HEK293T (cell line): Measurements from ENCODE around the gene BLVRB.
"Not testable (repeated sequence)": the region's sequence is repeated elsewhere in the genome, so short reads cannot be mapped to it uniquely, and the experiment has no call there.

Source experiments
- CTCF ChIA-PET: fragments of 350-600 bp; formaldehyde crosslinking; extraction: SDS; loops from one replicate; lab custom pipeline; 2021; ENCODE audit warnings: antibody characterized with exemption, inconsistent platforms; lab: Yijun Ruan, JAX
- POLR2A ChIA-PET: fragments of 350-600 bp; formaldehyde crosslinking; extraction: SDS; loops from one replicate; lab custom pipeline; 2020; ENCODE audit warnings: antibody characterized with exemption, inconsistent platforms; lab: Yijun Ruan, JAX
- DNase-seq: peaks from one replicate; pipeline ENCODE4 v3.0.0; 2012; ENCODE audit warnings: mixed read lengths; ENCODE audit errors: extremely low spot score
- ARNT ChIP-seq: fragments of 450-650 bp; IDR thresholded peaks from 2 replicates; pipeline ENCODE4 v1.6.1; 2017; ENCODE audit warnings: mild to moderate bottlenecking
- BHLHE40 ChIP-seq: fragments of 450-650 bp; IDR thresholded peaks from 2 replicates; pipeline ENCODE4 v1.6.1; 2016; ENCODE audit warnings: mild to moderate bottlenecking, moderate library complexity, borderline replicate concordance
- CTBP1 ChIP-seq: fragments of 450-650 bp; IDR thresholded peaks from 2 replicates; pipeline ENCODE4 v1.6.1; 2016; ENCODE audit warnings: borderline replicate concordance
- ELF4 ChIP-seq: fragments of 450-650 bp; IDR thresholded peaks from 2 replicates; pipeline ENCODE4 v1.6.1; 2017; ENCODE audit warnings: antibody characterized with exemption
- FOXA1 ChIP-seq: fragments of 450-650 bp; IDR thresholded peaks from 2 replicates; pipeline ENCODE4 v1.6.1; 2016; ENCODE audit warnings: mild to moderate bottlenecking
- FOXK2 ChIP-seq: fragments of 450-650 bp; IDR thresholded peaks from 2 replicates; pipeline ENCODE4 v1.6.1; 2016; ENCODE audit warnings: mild to moderate bottlenecking
- FOXM1 ChIP-seq: fragments of 450-650 bp; IDR thresholded peaks from 2 replicates; pipeline ENCODE4 v1.6.1; 2017; ENCODE audit warnings: mild to moderate bottlenecking, borderline replicate concordance
- HDGF ChIP-seq: fragments of 450-650 bp; IDR thresholded peaks from 2 replicates; pipeline ENCODE4 v1.6.1; 2017; ENCODE audit warnings: antibody characterized with exemption, borderline replicate concordance
- L3MBTL2 ChIP-seq: fragments of 450-650 bp; conservative IDR thresholded peaks from 2 replicates; pipeline ENCODE4 v1.6.1; 2016; ENCODE audit warnings: mild to moderate bottlenecking
- LEF1 ChIP-seq: fragments of 450-650 bp; IDR thresholded peaks from 2 replicates; pipeline ENCODE4 v1.6.1; 2017; ENCODE audit warnings: mild to moderate bottlenecking, borderline replicate concordance
- NFRKB ChIP-seq: fragments of 450-650 bp; IDR thresholded peaks from 2 replicates; pipeline ENCODE4 v1.6.1; 2016; ENCODE audit warnings: mild to moderate bottlenecking, moderate library complexity
- PKNOX1 ChIP-seq: fragments of 450-650 bp; IDR thresholded peaks from 2 replicates; pipeline ENCODE4 v1.6.1; 2016
- SP1 ChIP-seq: fragments of 450-650 bp; IDR thresholded peaks from 2 replicates; pipeline ENCODE4 v1.6.1; 2017
- SUZ12 ChIP-seq: fragments of 450-650 bp; IDR thresholded peaks from 2 replicates; pipeline ENCODE4 v1.6.1; 2016; ENCODE audit warnings: mild to moderate bottlenecking
- TARDBP ChIP-seq: fragments of 450-650 bp; IDR thresholded peaks from 2 replicates; pipeline ENCODE4 v1.6.1; 2016
- ZNF384 ChIP-seq: fragments of 450-650 bp; IDR thresholded peaks from 2 replicates; pipeline ENCODE4 v1.6.1; 2016

BLVRB gene

DNA sequence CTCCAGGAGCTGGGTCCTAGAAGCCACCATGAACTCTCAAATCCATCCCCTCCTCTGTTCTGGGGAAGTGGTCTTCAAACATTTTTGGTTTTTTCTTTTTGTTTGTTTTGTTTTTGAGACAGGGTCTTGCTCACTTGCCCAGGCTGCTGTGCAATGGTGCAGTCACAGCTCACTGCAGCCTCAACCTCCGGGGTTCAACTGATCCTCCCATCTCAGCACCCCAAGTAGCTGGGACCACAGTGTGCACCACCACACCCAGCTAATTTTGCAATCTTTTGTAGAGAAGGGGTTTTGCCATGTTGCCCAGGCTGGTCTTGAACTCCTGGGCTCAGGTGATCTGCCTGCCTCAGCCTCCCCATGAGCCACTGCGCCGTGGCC, 7.0 kb downstream of the BLVRB start:
- no peak for DNase-seq
- TF ChIP-seq TARDBP: no peak
- no peak for TF ChIP-seq SP1
- no peak for TF ChIP-seq BHLHE40
- no peak for TF ChIP-seq PKNOX1
- TF ChIP-seq ZNF384: no peak
- no peak for TF ChIP-seq ELF4
- TF ChIP-seq CTBP1: no peak
- no peak for TF ChIP-seq FOXK2
- no peak for TF ChIP-seq NFRKB
- TF ChIP-seq SUZ12: no peak
- no peak for TF ChIP-seq L3MBTL2
- TF ChIP-seq FOXM1: no peak
- TF ChIP-seq LEF1: no peak
- TF ChIP-seq ARNT: no peak
- TF ChIP-seq FOXA1: no peak
- CTCF ChIA-PET: no interaction called here
- POLR2A ChIA-PET: no interaction called here

GRCh38 chr19:40457953-40458596, 7.5 kb downstream of the BLVRB start:
- ChIA-PET POLR2A (no interaction called here), CTCF (interaction anchor here (0.5 kb wide), 1 partner anchor 7 kb away, joined by 3 read pairs; the partner anchor contains the start of gene BLVRB)

DNA sequence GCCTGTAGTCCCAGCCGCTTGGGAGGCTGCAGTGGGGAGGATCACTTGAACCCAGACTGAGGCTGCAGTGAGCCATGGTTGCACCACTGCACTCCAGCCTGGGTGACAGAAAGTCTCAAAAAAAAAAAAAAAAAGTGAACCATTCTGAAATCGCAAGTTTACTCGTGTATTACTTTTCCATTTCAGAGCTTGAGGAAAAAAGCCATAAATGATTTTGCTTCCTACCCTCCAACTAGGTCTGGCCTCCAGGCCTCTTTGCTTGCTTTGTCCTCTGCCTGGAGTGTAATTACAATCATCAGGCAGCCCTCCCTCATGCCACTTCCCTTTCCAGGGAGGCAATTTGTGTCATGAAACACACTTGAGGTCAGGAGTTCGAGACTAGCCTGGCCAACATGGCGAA, 8.5 kb downstream of the BLVRB start:
- CTCF ChIA-PET: no interaction called here
- no peak for DNase-seq
- TF ChIP-seq PKNOX1 (no peak), BHLHE40 (no peak), HDGF (no peak)
- POLR2A ChIA-PET: no interaction called here

More at GRCh38 chr19:40457953-40458596, 7.5 kb downstream of the BLVRB start:
- DNase-seq: no peak
- TF ChIP-seq HDGF: no peak
- TF ChIP-seq FOXK2: no peak
- TF ChIP-seq NFRKB: no peak
- TF ChIP-seq PKNOX1: no peak
- no peak for TF ChIP-seq TARDBP
- TF ChIP-seq SUZ12: no peak
- TF ChIP-seq ELF4: no peak
- no peak for TF ChIP-seq BHLHE40
- no peak for TF ChIP-seq ARNT
- TF ChIP-seq FOXM1: no peak
- no peak for TF ChIP-seq SP1
- no peak for TF ChIP-seq ZNF384
- TF ChIP-seq FOXA1: no peak
- TF ChIP-seq LEF1: no peak
- no peak for TF ChIP-seq CTBP1
- TF ChIP-seq L3MBTL2: no peak

DNA sequence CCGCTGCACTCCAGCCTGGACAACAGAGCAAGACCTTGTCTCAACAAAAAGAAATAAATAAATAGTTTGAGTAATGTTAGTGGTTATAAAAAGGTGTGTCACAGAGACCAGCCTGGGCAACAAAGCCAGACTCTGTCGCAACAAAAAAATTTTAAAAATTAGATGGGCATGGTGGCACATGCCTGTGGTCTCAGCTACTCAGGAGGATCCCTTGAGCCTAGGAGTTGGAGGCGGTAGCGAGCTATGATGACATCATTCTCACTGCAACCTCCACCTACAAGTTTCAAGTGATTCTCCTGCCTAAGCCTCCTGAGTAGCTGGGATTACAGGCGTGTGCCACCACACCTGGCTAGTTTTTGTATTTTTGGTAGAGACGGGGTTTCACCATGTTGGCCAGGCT, 11.6 kb downstream of the BLVRB start:
- not testable (repeated sequence) for DNase-seq
- ChIA-PET CTCF (interaction anchor here (0.9 to 2.0 kb wide), 3 partner anchors 8 to 12 kb away, joined by 3 to 7 read pairs (median 4); partner anchors contain the start of gene BLVRB), POLR2A (interaction anchor here (0.6 kb wide), 1 partner anchor 22 kb away, joined by 4 read pairs; no protein-coding TSS in a partner anchor)

- CTCF ChIA-PET: interaction anchor here (0.9 to 2.0 kb wide), 3 partner anchors 9 to 12 kb away, joined by 3 to 7 read pairs (median 4); partner anchors contain the start of gene BLVRB
- POLR2A ChIA-PET: interaction anchor here (0.6 to 1.0 kb wide), 3 partner anchors 10 to 105 kb away, joined by 4 read pairs; partner anchors contain the start of gene C19orf47
- TF ChIP-seq FOXM1: no peak
- TF ChIP-seq BHLHE40: no peak
- no peak for TF ChIP-seq NFRKB
- no peak for TF ChIP-seq FOXA1
- no peak for TF ChIP-seq ZNF384
- DNase-seq: no peak
Measured at GRCh38 chr19:40453151-40453735, 12.3 kb downstream of the BLVRB start.

GRCh38 chr19:40452016-40452415, 13.5 kb downstream of the BLVRB start:
- ChIA-PET POLR2A (interaction anchor here (1.0 kb wide), 1 partner anchor 9 kb away, joined by 4 read pairs; no protein-coding TSS in a partner anchor), CTCF (no interaction called here)
- TF ChIP-seq ARNT: no peak
- no peak for TF ChIP-seq FOXK2
- TF ChIP-seq ELF4: no peak
- TF ChIP-seq FOXA1: no peak
- no peak for TF ChIP-seq L3MBTL2
- no peak for TF ChIP-seq HDGF
- TF ChIP-seq PKNOX1: no peak
- no peak for TF ChIP-seq FOXM1
- no peak for TF ChIP-seq TARDBP
- no peak for TF ChIP-seq LEF1
- TF ChIP-seq CTBP1: no peak
- DNase-seq: no peak
